AG09319 (cell line): Measurements from ENCODE around the gene CDK15.

Experiments
- DNase-seq: peaks from one replicate; pipeline ENCODE4 v3.0.0-alpha.2; 2010; ENCODE audit warnings: low read depth; ENCODE audit errors: extremely low read depth
- CTCF ChIP-seq: IDR thresholded peaks from 2 replicates; pipeline ENCODE4 v1.5.1; 2011; ENCODE audit warnings: low read depth, mild to moderate bottlenecking, inconsistent platforms, low read length, moderate library complexity

CDK15 gene

DNA sequence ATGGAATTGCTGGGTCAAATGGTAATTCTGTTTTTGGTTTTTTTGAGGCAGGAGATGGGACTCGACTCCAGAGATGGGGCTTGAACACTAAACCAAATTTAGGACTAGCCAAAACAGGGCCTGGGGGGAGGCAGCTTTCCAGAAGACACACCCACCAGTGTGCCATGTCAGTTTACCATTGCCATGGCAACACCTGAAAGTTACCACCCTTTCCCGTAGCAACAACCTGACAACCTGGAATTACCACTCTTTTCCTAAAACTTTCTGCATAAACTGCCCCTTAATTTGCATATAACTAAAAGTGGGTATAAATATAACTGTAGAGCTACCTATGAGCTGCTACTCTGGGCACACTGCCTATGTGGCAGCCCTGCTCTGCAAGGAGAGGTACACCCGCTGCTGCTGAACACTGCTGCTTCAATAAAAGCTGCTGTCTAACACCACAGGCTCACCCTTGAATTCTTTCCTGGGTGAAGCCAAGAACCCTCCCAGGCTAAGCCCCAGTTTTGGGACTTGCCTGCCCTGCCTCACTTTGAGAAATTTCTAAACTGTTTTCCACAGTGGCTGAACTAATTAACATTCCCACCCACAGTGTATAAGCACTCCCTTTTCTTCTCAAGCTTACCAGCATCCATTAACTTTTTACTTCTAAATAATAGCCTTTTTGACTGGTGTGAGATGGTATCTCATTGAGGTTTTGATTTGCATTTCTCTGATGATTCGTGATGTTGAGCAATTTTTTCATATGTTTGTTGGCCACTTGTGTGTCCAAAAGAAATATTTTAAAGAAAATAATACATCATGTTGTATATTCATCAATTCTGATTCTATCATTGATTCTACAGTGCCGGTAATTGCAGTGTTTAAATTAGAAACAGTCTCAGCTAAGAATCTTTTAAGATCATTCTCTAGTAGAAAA is 10.6 kb downstream of the CDK15 start:
- no peak for TF ChIP-seq CTCF
- no peak for DNase-seq

DNA sequence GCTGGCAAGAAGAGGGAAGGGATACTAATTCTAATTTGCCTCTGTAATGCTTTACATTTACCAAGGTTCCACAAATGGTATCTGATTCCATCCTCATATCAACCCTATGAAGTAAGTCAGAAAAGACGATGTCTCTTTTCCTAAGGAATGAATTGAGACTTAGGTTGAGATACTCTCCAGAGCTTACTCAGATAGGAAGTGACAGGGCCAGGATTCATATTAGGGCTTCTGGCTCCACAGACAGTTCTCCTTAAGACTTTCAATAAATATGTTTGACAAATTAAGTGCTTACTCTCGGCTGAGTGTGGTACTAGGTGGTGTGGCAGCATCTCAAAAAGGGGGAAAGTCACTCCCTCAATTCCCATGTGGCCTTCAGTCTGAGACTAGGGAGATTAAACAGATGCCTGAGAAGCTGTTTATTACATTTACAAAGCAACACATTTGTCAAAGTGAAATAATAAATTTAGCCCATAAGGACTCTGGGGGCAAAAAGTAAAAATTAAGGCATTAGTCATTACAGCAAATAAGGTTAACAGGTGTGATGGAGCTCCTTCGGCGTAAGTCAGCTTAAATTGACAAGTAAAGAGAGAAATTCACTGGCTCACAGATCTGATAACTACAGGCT is 14.2 kb downstream of the CDK15 start:
- no peak for DNase-seq
- TF ChIP-seq CTCF = no peak

DNA sequence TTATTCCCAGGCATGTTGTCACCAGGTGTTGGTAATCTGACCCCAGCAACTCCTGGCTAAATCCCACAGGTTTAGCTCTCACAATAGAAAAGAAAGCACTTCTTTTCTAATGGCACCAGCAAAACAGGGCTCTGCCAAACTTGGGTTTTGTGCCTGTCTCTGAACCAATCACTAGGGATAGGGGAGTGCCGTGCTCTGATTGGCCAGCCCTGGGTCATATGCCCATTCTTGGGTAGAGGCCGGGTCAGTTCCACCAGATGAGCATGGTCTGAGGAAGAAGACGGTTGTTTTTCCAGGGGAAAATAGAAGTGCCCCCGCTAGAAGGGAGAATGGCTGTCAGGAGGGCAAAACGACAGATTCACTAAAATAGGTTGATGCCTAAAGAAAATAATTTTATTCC is 14.7 kb downstream of the CDK15 start:
- DNase-seq = no peak
- no peak for TF ChIP-seq CTCF

GRCh38 chr2:201824212-201824611 is 17.9 kb downstream of the CDK15 start:
- no peak for TF ChIP-seq CTCF

GRCh38 chr2:201827621-201828020 is 21.3 kb downstream of the CDK15 start:
- DNase-seq = no peak
- TF ChIP-seq CTCF = no peak

More at GRCh38 chr2:201824212-201824611, 17.9 kb downstream of the CDK15 start:
- no peak for DNase-seq

GRCh38 chr2:201828220-201828619 is 21.9 kb downstream of the CDK15 start:
- DNase-seq = no peak
- TF ChIP-seq CTCF = no peak

DNA sequence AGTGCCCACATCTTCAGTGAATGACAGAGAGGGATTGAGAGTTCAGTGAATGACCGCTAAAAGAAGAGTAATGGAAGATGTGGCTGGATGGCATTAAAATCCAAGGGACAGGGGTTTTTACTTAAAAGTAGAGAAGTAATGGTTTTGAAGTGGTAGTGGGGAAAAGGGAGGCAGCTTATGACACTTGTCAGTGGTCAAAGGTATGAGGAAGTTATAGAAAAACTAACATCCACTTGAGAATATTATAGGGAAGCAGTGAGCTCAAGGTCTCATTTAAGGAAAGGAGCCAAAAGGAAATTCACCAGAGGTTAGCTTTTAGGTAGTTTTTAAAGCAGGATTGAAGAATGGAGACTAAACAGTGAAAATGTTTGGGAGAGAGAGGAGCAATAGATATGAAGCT is 24.3 kb downstream of the CDK15 start:
- no peak for TF ChIP-seq CTCF
- DNase-seq = no peak
